GM03348 (cell line): ENCODE data around the gene FCGR2B.
A peak's percentile ranks its signal among the peaks of the same experiment; 100 is the strongest.
"Not testable (repeated sequence)": the region's sequence is repeated elsewhere in the genome, so short reads cannot be mapped to it uniquely, and the experiment has no call there.

Experiments used
- DNase-seq: peaks from one replicate; pipeline ENCODE4 v3.0.0; 2012; ENCODE audit warnings: low spot score

FCGR2B gene

DNA sequence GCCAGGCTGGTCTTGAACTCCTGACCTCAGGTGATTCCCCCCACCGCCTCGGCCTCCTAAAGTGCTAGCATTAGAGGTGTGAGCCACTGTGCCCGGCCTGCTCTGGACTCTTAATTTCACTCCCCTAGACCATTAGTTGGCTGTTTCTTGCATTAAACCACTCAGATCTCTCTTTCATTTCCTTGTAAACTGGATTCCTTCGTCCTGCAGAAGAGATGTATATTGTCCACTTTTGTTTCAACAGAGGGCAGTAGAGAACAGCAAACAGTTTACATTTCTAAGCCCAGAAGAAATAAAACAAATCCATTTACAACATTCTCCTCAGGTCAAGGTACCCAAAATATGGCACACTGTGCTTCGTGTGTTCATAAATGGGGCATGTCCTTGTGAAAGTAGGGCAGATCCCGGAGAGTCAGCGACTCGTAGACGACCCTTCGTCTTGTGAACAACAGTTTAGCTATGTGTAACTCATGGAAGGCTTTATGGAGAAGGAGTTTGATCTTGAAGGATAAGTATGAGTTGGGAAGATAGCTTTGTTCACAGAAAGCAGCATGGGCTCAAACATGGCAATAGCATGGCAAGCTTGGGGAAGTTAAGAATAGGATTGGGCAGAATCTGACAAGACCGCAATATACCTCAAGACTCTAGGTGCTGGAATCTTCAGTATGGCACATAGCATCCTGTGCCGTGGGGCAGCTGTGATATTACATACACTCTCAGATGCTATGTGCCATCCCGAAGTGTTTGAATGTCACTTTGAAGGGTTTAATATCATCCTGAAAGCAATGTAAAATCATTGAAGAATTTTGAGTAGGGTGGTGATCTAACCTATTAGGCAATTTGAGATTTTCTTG is 15.2 kb upstream of the FCGR2B start:
- DNase-seq: peak; percentile 6

DNA sequence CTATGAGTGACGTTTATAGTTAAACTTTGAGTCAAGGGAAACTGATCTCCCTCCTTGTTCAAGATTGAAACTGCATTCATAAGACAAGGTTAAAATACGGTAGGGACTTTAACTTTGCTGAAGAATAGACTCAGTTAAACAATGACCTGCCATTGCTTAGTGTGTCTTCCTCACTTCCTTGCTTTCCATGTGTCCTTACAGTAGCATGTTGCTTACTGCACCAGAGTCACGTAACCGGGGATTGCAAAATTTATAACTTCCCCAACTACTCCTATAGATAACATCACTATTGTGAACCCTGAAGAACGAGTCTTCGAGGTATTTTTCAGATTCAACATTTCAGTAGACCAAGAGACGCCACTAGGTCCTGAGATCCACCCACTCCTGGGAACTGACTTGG is 9.4 kb upstream of the FCGR2B start:
- not testable (repeated sequence) for DNase-seq

DNA sequence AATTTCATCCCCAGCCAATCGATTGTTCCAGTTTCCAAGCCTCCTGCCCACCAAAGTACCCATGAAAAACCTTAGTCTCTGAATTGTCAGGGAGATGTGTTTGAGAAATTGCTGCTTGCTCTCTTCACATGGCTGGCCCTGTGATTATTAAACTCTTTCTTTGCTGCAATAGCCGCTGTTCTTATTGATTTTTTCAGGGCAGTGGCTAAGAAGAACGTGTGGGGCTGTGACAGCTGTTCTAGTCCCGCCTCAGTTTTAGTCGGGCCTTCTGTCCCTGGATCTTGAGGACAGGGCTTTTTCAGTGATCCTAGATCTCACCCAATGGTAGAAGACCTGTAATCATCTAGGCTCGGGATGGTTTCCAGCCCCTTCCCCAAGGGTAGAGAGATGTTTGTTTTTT is 9.0 kb upstream of the FCGR2B start:
- not testable (repeated sequence) for DNase-seq

DNA sequence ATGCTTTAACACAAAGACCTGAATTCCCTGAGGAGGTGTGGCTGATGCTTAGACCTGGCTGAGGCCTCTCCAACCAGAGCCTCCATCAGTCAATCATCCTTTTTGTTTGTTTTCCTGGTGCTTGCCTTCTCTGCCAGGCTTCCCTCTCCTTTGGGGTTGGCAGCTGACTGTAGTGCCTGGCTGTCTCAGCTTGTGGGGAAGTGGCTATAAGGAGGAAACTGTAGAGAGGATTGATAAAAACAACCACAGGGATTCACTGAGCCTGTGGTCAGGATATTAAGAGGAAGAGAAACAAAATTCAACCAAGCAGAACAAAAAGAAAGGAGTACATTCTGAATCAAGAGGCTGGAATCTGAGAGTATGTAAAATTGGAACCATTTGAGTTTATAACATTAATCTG is 4.4 kb upstream of the FCGR2B start:
- DNase-seq: not testable (repeated sequence)

DNA sequence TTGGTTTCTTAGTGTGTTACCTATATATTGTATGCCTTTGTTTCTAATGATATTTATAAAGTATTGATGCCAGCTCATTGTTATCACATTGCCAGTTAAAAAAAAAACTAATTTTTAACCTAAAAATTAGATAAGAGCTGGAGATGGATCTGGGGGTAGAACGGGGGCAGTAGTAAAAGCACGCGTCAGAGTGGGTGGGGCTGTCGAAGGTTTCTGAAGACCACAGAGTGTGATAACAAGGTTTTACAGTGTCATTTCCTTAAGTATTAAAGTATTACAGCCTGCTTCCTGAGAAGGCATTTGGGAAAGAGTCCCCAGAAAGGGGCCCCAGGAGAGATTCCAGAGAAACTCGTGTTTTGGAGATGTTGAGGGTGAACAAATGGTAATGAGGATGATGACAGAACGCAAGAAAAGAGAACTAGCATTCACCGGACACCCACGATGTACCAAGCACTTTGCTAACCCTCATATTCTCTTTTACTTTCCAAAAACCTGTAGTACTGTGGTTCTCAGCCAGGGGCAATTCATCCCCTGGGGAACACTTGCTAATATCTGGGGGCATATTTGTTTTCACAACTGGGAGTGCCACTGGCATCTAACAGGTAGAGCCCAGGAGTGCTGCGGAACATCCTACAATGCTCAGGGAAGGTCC is 1.2 kb upstream of the FCGR2B start:
- not testable (repeated sequence) for DNase-seq

DNA sequence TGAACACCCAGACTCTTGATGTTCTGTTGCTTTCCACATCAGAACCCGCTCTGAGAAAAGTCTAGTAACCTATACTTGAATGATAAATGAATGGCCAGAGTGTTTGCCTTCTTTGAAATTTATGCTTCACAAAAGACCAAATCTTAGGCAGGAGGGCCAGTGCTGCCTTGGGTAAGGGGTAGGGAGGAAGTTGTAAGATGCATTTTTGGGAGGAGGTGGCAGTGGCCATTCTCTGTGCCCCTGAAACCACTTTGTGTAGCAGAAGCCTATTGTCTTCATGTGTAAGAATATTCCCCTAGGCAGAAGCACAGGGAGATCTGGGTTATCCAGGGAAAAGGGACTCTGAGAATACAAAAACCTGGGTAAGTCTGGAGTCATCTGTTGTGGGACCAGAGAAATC is 626 bp downstream of the FCGR2B start:
- DNase-seq: not testable (repeated sequence)

DNA sequence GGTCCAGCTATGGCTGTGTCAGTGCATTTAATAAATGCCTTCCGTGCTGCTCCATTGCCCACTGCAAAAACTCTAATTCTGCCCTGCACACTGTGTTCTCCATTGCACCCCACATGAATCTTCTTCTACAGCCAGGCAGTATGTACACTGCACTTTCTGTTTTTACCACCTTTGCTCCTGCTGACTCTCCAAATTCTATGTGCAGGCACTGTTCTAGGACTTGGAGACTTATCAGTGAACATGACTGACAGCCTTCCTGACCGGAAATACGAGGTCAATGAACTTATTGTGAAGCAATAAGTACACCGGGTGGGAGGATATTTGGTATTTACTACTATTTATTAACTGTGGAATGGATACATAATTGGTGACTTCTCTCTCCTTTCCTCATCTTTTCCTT is 1.7 kb downstream of the FCGR2B start:
- DNase-seq: not testable (repeated sequence)

DNA sequence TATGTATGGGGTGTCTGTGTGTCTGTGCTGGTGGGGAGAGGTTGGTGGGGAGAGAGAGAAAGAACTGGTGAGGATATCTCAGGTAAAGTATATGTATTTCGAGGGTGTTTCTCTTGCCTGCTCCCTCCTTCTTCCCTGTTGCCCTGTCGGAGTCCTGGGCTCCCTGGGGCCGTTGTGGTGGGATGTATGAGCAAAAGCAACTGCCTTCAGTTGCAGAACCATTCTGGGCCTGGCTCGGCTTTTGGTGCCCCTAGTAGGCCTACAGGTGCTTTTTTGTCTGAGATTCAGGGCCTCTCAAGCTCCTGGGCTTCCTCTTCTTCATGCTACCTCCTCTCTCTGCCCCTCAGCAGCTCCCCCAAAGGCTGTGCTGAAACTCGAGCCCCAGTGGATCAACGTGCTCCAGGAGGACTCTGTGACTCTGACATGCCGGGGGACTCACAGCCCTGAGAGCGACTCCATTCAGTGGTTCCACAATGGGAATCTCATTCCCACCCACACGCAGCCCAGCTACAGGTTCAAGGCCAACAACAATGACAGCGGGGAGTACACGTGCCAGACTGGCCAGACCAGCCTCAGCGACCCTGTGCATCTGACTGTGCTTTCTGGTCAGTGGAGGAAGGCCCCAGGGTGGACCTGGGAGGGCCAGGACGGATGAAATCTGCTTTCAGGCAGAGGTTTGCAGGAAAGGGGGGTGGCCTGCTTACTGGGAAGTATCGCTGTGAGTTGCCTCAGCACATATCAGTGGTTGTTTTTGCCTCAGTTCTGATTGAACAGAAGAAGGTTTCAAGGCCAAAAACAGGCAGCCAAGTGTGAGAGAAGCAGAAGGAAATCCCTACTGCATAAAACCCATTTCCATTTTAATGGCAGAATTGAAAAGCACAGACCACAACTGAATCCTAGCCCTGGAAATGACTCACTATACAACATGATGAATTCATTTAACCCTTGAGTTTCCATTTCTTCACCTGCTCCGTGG is 8.4 kb downstream of the FCGR2B start:
- not testable (repeated sequence) for DNase-seq

DNA sequence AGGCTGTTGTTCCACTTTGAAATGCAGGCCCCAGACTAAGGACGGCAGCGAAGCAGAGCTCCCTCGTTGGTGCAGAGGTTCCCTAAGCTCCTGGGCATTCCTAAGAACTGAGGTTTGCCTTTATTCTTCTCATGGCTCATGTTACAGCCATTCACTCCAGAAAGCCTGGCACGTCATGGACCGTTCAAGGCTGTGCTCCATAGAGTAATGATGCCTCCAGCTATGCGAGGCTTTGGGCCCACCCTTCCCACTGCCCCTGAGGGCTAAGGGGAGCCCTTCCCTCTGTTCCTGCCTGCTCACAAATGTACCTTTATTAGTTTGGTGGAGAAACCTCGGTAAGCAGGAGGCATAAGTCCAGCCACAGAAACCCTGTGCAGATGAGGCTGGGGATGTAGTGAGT is 10.5 kb downstream of the FCGR2B start:
- not testable (repeated sequence) for DNase-seq

DNA sequence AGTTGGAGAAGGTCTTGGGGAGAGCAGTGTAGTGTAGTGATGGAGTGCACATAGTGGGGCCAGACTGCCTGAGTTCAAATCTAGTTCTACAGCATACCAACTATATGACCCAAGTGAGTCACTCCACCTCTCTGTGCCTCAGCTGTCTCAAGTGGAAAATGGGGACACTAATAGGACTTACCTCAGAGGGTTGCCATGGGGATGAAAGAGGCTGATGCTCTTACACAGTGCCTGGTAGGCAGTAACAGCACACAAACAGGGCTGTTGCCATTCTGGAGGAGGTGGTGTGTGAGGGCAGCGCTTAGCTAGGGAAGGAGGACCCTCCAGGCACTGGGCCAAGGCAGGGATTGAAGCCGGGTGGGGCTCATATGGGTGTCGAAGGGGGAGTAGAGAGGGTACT is 11.5 kb downstream of the FCGR2B start:
- not testable (repeated sequence) for DNase-seq

DNA sequence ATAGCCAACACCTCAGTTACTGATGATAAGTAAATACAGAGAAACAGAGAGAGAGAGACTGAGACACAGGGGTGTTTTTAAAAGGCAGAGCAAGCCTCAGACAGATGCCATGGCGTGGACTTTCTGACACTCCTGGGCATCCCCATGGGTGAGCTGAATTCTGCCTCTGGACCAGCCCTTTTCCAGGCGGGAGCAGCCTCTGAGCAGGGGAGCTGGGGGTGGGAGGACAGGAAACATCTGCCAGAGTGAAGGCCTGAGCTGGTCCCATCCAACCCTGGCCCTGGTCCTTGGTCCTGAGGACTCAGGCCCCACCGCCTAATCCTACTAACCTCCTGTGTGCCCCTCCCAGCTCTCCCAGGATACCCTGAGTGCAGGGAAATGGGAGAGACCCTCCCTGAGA is 12.0 kb downstream of the FCGR2B start:
- not testable (repeated sequence) for DNase-seq

DNA sequence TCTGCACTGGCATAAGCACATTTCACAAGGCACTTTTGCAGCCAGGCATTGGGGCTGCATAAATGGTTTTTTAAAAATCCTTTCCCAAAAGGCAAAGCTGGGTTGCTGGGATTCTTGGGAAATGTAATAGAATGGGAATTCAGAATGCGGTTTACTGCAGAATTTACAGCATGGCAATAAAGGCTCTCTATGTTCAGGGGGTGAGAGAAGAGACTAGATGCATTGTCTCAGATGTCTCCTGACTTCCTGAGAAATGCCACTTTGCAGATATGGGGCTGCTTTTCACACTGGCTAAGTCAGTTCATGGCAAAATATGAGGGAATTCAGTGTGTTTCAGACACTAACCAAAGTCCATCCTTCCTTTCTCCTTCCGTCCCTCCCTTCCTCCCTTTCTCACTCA is 13.5 kb downstream of the FCGR2B start:
- DNase-seq: no peak

DNA sequence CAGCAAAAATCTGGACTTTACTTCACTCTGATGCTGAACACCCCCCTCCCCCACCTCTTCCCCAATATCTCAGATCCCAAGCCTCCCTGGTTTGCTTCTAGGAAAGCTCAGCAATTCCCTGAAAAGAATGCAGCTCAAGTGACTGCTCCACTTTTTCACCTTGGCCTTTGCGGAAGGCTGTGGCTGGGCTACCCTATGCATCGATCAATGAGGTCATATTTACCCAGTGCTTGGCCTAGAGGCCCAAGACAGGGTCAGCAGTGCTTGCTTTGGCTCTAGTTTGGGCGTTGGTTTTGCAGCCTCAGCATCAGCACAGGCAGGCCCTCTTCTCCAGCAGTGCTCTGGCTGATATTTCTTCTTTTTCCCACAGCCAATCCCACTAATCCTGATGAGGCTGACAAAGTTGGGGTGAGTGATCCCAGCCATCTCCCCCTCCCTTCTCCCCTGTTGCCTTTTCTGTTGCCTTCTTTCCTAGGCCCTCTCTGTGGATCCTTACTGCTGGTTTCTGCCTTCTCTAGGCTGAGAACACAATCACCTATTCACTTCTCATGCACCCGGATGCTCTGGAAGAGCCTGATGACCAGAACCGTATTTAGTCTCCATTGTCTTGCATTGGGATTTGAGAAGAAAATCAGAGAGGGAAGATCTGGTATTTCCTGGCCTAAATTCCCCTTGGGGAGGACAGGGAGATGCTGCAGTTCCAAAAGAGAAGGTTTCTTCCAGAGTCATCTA is 14.2 kb downstream of the FCGR2B start:
- DNase-seq: no peak

DNA sequence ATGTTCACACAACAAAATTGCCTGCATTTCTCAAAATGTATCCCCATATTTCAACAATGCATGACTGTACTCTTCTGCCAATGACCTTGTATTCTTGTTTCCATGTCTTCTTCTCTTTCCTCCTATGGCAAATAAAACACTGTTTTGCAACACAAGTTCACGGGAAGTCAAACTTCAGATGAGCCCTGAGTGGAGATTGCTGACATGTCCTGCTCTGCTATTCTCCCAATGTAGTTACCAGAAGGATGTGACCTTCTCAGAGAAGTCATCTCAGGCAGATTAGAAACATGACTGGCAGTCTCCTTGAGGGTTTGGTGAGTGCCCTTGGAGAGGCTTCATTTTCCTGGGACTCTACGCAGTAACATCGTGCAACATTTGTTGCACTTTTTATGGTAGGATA is 15.6 kb downstream of the FCGR2B start:
- DNase-seq: no peak

DNA sequence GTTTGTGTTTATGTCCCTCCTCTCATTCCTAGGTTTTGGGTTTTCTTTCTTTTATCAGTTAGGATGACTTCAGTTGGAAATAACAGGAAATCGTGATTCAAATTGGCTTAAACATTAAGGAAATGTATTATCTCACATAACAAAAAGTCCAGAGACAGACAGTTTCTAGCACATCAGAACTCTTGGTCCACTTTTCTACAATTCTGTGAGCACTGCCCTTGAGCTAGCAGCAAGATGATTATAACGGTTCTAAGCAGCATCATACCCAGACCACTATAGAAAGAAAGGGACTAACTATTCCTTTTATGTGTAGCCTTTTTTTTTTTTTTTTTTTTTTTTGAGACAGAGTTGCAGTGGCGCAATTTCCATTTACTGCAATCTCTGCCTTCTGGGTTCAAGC is 18.9 kb downstream of the FCGR2B start:
- DNase-seq: no peak

DNA sequence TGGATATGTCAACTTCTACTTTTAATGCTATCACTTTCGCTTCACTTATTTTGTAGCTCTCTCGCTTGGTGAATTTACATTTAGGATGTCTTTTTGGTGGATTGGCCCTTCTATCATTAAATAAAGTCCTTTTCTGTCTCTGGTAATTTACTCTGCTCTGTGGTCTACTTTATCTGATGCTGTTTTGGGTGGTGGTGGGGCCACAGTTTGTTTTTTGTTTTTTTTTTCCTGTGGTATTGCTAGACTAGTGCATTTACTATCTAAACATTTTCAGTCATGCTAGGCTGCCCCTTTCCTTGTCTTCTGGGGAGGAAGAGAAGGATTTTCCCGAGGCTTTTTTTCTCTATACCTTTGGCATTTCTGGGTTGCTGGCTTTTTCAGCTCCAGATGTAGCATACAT is 26.0 kb downstream of the FCGR2B start:
- no peak for DNase-seq

DNA sequence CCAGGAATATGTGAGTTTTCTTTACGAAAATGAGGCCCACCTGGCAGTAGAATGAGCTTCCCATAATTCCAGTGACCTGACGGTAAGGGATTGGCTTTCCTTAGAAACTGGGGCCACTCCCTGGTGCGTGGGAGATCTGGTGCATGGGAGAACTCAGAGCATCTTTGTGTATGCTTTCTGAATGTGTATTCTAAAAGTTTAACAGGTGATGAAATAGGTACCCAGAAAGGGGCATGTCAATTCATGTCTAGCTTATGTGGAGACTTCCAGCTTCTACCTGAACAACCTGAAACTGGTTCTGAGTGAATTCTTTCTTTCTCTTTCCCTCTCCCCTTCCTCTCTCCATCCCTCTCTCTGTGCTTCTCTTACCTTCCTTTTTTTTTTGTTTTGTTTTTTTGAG is 28.9 kb downstream of the FCGR2B start:
- no peak for DNase-seq

DNA sequence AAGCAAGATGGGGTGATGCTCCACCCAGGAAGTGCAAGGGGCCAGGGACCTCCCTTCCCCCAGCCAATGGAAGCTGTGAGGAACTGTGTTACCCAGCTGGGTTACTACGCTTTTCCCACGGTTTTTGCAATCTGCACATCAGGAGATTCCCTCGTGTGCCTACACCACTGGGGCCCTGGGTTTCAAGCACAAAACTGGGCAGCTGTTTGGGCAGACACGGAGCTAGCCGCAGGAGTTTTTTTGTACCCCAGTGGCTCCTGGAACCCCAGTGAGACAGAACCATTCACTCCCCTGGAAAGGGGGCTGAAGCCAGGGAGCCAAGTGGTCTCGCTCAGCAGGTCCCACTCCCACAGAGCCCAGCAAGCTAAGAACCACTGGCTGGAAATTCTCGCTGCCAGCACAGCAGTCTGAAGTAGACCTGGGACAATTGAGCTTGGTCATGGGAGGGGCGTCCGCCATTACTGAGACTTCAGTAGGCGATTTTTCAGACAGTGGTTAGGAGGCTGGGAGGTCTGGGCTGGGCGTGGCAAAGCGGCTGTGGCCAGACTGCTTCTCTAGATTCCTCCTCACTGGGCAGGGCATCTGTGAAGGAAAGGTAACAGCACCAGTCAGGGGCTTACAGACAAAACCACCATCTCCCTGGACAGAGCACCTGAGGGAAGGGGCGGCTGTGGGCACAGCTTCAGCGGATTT is 30.2 kb downstream of the FCGR2B start:
- not testable (repeated sequence) for DNase-seq

DNA sequence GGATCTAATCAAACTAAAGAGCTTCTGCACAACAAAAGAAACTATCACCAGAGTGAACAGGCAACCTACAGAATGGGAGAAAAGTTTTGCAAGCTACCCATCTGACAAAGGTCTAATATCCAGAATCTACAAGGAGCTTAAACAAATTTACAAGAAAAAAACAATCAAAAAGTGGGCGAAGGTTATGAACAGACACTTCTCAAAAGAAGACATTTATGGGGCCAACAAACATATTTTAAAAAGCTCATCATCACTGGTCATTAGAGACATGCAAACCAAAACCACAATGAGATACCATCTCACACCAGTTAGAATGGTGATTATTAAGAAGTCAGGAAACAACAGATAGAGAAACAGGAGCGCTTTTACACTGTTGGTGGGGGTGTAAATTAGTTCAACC is 35.4 kb downstream of the FCGR2B start:
- not testable (repeated sequence) for DNase-seq

DNA sequence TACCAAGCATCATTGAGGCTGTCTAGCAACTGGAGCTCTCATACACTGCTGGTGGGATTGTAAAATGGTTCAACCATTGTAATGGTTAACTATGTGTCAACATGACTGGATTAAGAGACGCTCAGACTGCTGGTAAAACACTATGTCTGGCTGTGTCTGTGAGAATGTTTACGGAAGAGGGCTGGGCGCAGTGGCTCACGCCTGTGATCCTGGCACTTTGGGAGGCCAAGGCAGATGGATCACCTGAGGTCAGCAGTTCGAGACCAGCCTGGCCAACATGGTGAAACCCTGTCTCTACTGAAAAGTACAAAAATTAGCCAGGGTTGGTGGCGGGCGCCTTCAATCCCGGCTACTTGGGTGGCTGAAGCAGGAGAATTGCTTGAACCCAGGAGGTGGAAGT is 39.3 kb downstream of the FCGR2B start:
- DNase-seq: no peak

DNA sequence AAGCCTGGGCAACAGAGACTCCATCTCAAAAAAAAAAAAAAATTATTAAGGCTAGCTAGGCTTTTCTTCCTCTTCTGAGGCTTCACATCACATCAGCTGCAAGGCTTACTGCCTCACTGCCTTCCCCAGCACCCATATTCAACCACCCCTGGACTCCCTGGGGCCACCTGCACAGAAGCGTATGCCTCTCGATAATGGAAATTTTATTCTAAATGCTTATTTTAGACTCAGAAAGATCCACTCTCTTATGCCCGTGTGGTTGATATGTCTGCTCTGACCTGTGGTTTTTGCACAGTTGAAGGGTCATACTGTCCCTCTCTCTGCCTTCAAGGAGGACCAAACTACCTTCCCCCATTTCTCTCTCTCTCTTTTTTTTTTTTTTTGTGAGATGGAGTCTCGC is 42.6 kb downstream of the FCGR2B start:
- no peak for DNase-seq
